K562 (cell line): Measurements from ENCODE around the gene CLDND1. TPM values are rescaled to one million over a fixed set of nuclear protein-coding genes. Genes with fewer than 3 reads are reported as not detected.

Experiments used
- ATAC-seq: fragments of 200-7000 bp; cut with Tn5 transposase; 3 replicates; pipeline ENCODE4 v1.9.1; 2020; ENCODE audit warnings: moderate library complexity
- BruUV-seq: library from RNA; stranded (reverse); fragments of 400-500 nt; replicated peaks from 2 replicates; lab custom pipeline; 2021; lab: Mats Ljungman, UMichigan
- CTCF ChIA-PET: fragments of 300-600 bp; formaldehyde crosslinking; extraction: SDS; loops from one replicate; lab custom pipeline; 2021; ENCODE audit warnings: low intra/inter-chr PET ratio; lab: Yijun Ruan, JAX
- POLR2A ChIA-PET: fragments of 300-600, 350-650 bp; sonication (Branson Sonifier 250); formaldehyde crosslinking; extraction: SDS; loops from one replicate; lab custom pipeline; 2021; ENCODE audit warnings: antibody characterized with exemption, inconsistent platforms; lab: Yijun Ruan, JAX
- DNase-seq, 4 experiments: peaks; one replicate each; pipeline versions ENCODE4 v3.0.0 to v3.0.0-alpha.2; 2011 to 2018; ENCODE audit warnings: low spot score in 3 of 4, mixed read lengths in 3 of 4; ENCODE audit errors: extremely low read depth in 1 of 4
- FAIRE-seq: peaks from 2 replicates; lab custom pipeline; 2011; peaks lifted over from hg19 to GRCh38; lab: Jason Lieb, UNC
- H2AFZ ChIP-seq: 2 replicates; pipeline ENCODE4 v1.6.0; 2011; ENCODE audit warnings: low read depth, low read length, control low read depth, inconsistent platforms
- H3K27ac ChIP-seq: fragments of 200-600 bp; 3 replicates; pipeline ENCODE4 v1.8.0; 2011; ENCODE audit warnings: low read depth, mild to moderate bottlenecking, control low read depth, inconsistent platforms, low read length, moderate library complexity, mixed read lengths; ENCODE audit errors: extremely low read depth
- H3K27me3 ChIP-seq, 2 experiments: fragments of 300-600 bp in 1 of 2; 2 replicates in 1 of 2; 3 replicates in 1 of 2; pipeline versions ENCODE4 v1.6.0 to v1.8.0; 2011; ENCODE audit warnings: inconsistent platforms in 2 of 2, low read length in 2 of 2, mild to moderate bottlenecking in 1 of 2, mixed read lengths in 1 of 2, moderate library complexity in 1 of 2; ENCODE audit not compliant: control insufficient read depth in 2 of 2, insufficient read depth in 2 of 2
- H3K36me3 ChIP-seq: fragments of 300-600 bp; 3 replicates; pipeline ENCODE4 v1.8.0; 2011; ENCODE audit warnings: mild to moderate bottlenecking, low read length, inconsistent platforms; ENCODE audit not compliant: control insufficient read depth, insufficient read depth
- H3K4me1 ChIP-seq, 2 experiments: fragments of 200-600 bp in 1 of 2; replicated peaks in 1 of 2; 2 replicates in 1 of 2; 3 replicates in 1 of 2; pipeline versions ENCODE4 v1.5.1 to v1.8.0; 2011; ENCODE audit warnings: inconsistent platforms in 2 of 2, low read length in 2 of 2, mild to moderate bottlenecking in 1 of 2, mixed read lengths in 1 of 2, moderate library complexity in 1 of 2; ENCODE audit not compliant: control insufficient read depth in 2 of 2, insufficient read depth in 2 of 2
- H3K4me2 ChIP-seq: 2 replicates; pipeline ENCODE4 v1.6.1; 2011; ENCODE audit warnings: low read length, control low read depth, inconsistent platforms, mixed read lengths; ENCODE audit not compliant: insufficient read depth
- H3K4me3 ChIP-seq: fragments of 200-600 bp; sonication (generic), shearing (Covaris generic); 2 replicates; pipeline ENCODE4 v1.5.1; 2016; ENCODE audit warnings: control low read depth, inconsistent platforms
- H3K79me2 ChIP-seq: fragments of 200-600 bp; 3 replicates; pipeline ENCODE4 v1.8.0; 2011; ENCODE audit warnings: low read length, inconsistent platforms; ENCODE audit not compliant: control insufficient read depth, insufficient read depth
- H3K9ac ChIP-seq, 2 experiments: 2 replicates each; pipeline versions ENCODE4 v1.6.0 to v1.6.1; 2011; ENCODE audit warnings: low read depth in 2 of 2, low read length in 2 of 2, control low read depth in 1 of 2, inconsistent platforms in 1 of 2, mild to moderate bottlenecking in 1 of 2, mixed read lengths in 1 of 2; ENCODE audit not compliant: insufficient read depth in 1 of 2
- H3K9me1 ChIP-seq: one replicate; pipeline ENCODE4 v1.6.0; 2011; ENCODE audit warnings: inconsistent platforms, mild to moderate bottlenecking, low read length, moderate library complexity; ENCODE audit not compliant: control insufficient read depth, insufficient read depth
- H3K9me3 ChIP-seq: replicated peaks from 2 replicates; pipeline ENCODE4 v1.5.1; 2011; ENCODE audit warnings: low read depth, low read length, inconsistent platforms; ENCODE audit not compliant: control insufficient read depth, insufficient read depth
- H4K20me1 ChIP-seq: replicated peaks from 2 replicates; pipeline ENCODE4 v1.6.1; 2011; ENCODE audit warnings: low read length, inconsistent platforms, mixed read lengths; ENCODE audit not compliant: control insufficient read depth, insufficient read depth
- PBX2 ChIP-seq, 2 experiments: IDR thresholded peaks in 1 of 2; conservative IDR thresholded peaks in 1 of 2; 2 replicates each; pipeline ENCODE4 v1.6.1; 2016; ENCODE audit warnings: low read depth in 2 of 2, mild to moderate bottlenecking in 1 of 2, missing compliant biosample characterization in 1 of 2, missing genetic modification characterization in 1 of 2, moderate library complexity in 1 of 2
- TRIM28 ChIP-seq: fragments of 450-650 bp; IDR thresholded peaks from 2 replicates; pipeline ENCODE4 v1.6.1; 2017
- WGBS: fragments of 100-300 bp; shearing (Covaris generic); methylation state at CpG from one replicate; pipeline ENCODE4 v1.1.6; 2016; ENCODE audit warnings: low coverage, mixed read lengths; ENCODE audit not compliant: insufficient coverage; ENCODE audit errors: missing lambda C conversion rate; 5-methylcytosine and 5-hydroxymethylcytosine counted together
- in situ Hi-C: fragments of 300-500 bp; cut with MboI; formaldehyde crosslinking; loops from 4 replicates; pipeline ENCODE4 v1.15.0; 2018; ENCODE audit warnings: inconsistent platforms, mixed read lengths
- intact Hi-C: fragments of 100-400 bp; cut with micrococcal nuclease; formaldehyde crosslinking; loops from 2 replicates; pipeline ENCODE4 v1.14.2; 2022
- polyA plus RNA-seq, 8 experiments: library from polyadenylated mRNA; depleted of rRNA in 4 of 8; stranded (reverse) in 5 of 8; unstranded in 3 of 8; fragments of >200 nt; fragmentation: Nextera tagmentation in 2 of 8; fragmentation: Illumina TruSeq in 1 of 8; extraction: Ambion mirVana in 2 of 8; extraction: Trizol in 1 of 8; gene quantifications; 2 replicates each; pipeline versions ENCODE4 v1.2.1 to v1.2.3, GENCODE V29; 2011 to 2014; ENCODE audit warnings: inconsistent platforms in 1 of 8, missing spikeins in 1 of 8
- total RNA-seq, 7 experiments: library from RNA; depleted of rRNA in 6 of 7; stranded (reverse); fragments of >200 nt in 6 of 7; fragmentation: Illumina TruSeq in 2 of 7; extraction: Trizol in 2 of 7; gene quantifications; 2 replicates each; pipeline versions ENCODE4 v1.2.1 to v1.2.3, GENCODE V29; 2011 to 2021; ENCODE audit warnings: low replicate concordance in 1 of 7

The CLDND1 gene
- total and polyA plus RNA-seq, 9 of the 15 experiments (the other 6 are each of a cell fraction or from before 2014, with no cell fraction given) = 29.2 to 141 (median 60.7) TPM

- FAIRE-seq (peak; percentile 23), ATAC-seq (peak; percentile 72), DNase-seq (no peak)
- Histone ChIP-seq H3K4me1 (peaks cover 6 to 9% of the 10 kb centered on the region in 2 experiments; a peak in 3 of 5 replicates), H3K27me3 (no peaks in the 10 kb centered on the region), H3K36me3 (no peaks in the 10 kb centered on the region), H3K4me3 (no peak overlapping the region), H3K79me2 (no peaks in the 10 kb centered on the region), H3K9me3 (no peaks in the 10 kb centered on the region), H4K20me1 (no peaks in the 10 kb centered on the region), H3K4me2 (peak overlapping the region; percentile 52), H3K9ac (peak overlapping the region in 1 of 2 experiments; percentile 12; a peak in 1 of 4 replicates), H3K9me1 (no peaks in the 10 kb centered on the region), H2AFZ (peak overlapping the region; percentile 70), H3K27ac (no peak overlapping the region)
- CTCF ChIA-PET = no interaction called here
- 10% methylated on average over 5 of the region's 5 CpGs for WGBS
- BruUV-seq = no TSS peak
- in situ Hi-C loops (no loop called here), intact Hi-C loops (no loop called here)
- no peak for TF ChIP-seq PBX2 (CRISPR knock-in tag; IDR thresholded peaks at IDR 0.05; ENCODE audit: low read depth)
- 0 out of 2 replicates have a peak, but pooled peaks have one; percentile 32 for TF ChIP-seq PBX2 (tag; conservative IDR thresholded peaks at IDR 0.05; ENCODE audit: low read depth)
- no peak for TF ChIP-seq TRIM28
- POLR2A ChIA-PET = interaction anchor here (0.6 to 1.1 kb wide), 3 partner anchors 9 to 1244 kb away, joined by 3 read pairs; partner anchors contain the start of gene CLDND1
Measured at GRCh38 chr3:98532275-98532637, 9.6 kb upstream of the CLDND1 start.
